Measurements from ENCODE around the gene ENC1. TPM values are rescaled to one million over a fixed set of nuclear protein-coding genes. Genes with fewer than 3 reads are reported as not detected.

ENC1 gene
- total and polyA plus RNA-seq, 2 of the 8 experiments (the other 6 are each of a cell fraction or from before 2014, with no cell fraction given) = 5.5 to 13.2 TPM

DNA sequence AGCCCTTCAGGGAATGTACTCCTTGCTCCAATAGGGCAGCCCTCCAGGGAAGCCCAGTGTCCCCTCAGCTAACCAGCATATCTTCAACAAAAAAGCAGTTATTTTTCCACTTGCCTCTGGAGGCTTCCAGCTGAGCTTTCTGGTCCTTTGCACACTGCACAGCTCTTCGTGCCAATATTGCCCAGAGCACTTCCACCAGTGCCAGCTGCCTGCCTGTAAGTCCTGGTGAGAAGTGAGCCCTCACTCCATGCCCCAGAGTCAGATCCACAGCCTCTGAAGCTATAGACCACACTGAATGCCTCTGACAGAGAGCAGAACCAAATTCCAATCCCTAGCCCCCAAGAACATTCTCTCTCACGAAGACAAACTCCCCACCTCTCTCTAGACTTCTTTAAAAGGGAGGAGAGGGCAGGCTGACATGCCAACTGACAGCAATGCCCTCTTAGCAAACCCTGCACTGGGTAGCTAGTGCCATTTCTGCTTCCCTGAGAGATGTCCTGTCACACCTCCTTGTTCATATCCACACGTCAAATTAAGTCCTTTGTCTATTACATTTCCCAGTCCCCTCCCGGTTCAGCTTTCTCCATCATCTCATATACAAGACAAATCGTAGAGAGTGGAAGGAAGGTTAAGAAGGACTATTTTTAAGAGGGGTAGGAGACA, 31.8 kb upstream of the ENC1 start:
- Histone ChIP-seq H4K20me1 (replicated peaks in 1 of 2; ENCODE audit: control insufficient read depth in 1 of 2, insufficient read depth in 2 of 2, low read length in 2 of 2) (no peaks in the 10 kb centered on the region), H3K14ac (ENCODE audit: insufficient read length) (no peak overlapping the region), H2AK5ac (ENCODE audit: low read depth, low read length) (no peak overlapping the region), H4K5ac (ENCODE audit: insufficient read length, low read depth, low read length) (no peak overlapping the region), H3K18ac (ENCODE audit: extremely low read depth, low read length) (no peak overlapping the region), H2AFZ (ENCODE audit: low read length) (no peak overlapping the region), H3K23me2 (ENCODE audit: low read depth, low read length) (no peaks in the 10 kb centered on the region; the same call in 1 of the 2 replicates), H3K4me1 (replicated peaks in 1 of 4; ENCODE audit: control insufficient read depth in 3 of 4, insufficient read depth in 4 of 4, low read length in 3 of 4) (peaks cover 0 to 6% (median 4%) of the 10 kb centered on the region in 4 experiments; a peak in 5 of 7 replicates), H2BK12ac (ENCODE audit: low read depth, low read length) (no peak overlapping the region), H3K23ac (ENCODE audit: insufficient read length) (no peak overlapping the region), H3K27ac (ENCODE audit: low read depth, low read length) (no peak overlapping the region), H3K36me3 (ENCODE audit: control insufficient read depth in 2 of 4, insufficient read depth in 4 of 4, low read length in 3 of 4) (no peaks in the 10 kb centered on the region), H3K56ac (replicated peaks; ENCODE audit: insufficient read length, low read depth, low read length) (no peak overlapping the region), H3K4me2 (ENCODE audit: insufficient read depth in 1 of 2, low read depth in 2 of 2, low read length in 2 of 2) (no peak overlapping the region), H3K4ac (replicated peaks; ENCODE audit: insufficient read length, low read depth, low read length) (no peak overlapping the region), H4K91ac (replicated peaks; ENCODE audit: insufficient read length, low read length) (no peak overlapping the region), H2BK15ac (ENCODE audit: low read length) (no peak overlapping the region), H2BK5ac (ENCODE audit: low read depth, low read length) (no peak overlapping the region), H3K79me1 (ENCODE audit: low read depth, low read length) (no peaks in the 10 kb centered on the region), H3K4me3 (ENCODE audit: extremely low read depth in 1 of 4, insufficient read depth in 2 of 4, low read depth in 3 of 4, low read length in 4 of 4) (no peak overlapping the region), H3K79me2 (ENCODE audit: control insufficient read depth in 1 of 2, insufficient read depth in 2 of 2, low read length in 2 of 2) (no peaks in the 10 kb centered on the region), H2BK20ac (ENCODE audit: low read length) (no peak overlapping the region), H3K9me3 (ENCODE audit: insufficient read depth in 2 of 2, low read depth in 1 of 2, low read length in 1 of 2) (no peaks in the 10 kb centered on the region), H4K8ac (ENCODE audit: extremely low read depth, insufficient read depth, low read length) (no peak overlapping the region), H3K27me3 (replicated peaks in 1 of 4; ENCODE audit: control insufficient read depth in 3 of 4, extremely low read depth in 1 of 4, insufficient read depth in 3 of 4, low read length in 3 of 4) (no peaks in the 10 kb centered on the region), H2BK120ac (replicated peaks; ENCODE audit: low read depth, low read length) (no peak overlapping the region), H3K9ac (replicated peaks in 1 of 4; ENCODE audit: extremely low read depth in 1 of 4, low read depth in 3 of 4, low read length in 3 of 4) (no peak overlapping the region)
- 74% methylated on average over 5 of the region's 5 CpGs; no CpG with 5 or more reads in 1 of the 2 experiments for WGBS, 2 experiments (ENCODE audit: extremely low coverage in 1 of 2, insufficient coverage in 1 of 2, insufficient read length in 1 of 2, insufficient replicate concordance in 2 of 2, low coverage in 1 of 2, low lambda C conversion rate in 2 of 2, missing lambda C conversion rate in 1 of 2)
- CTCF ChIA-PET (ENCODE audit: partially characterized antibody) = interaction anchor here (0.7 to 2.3 kb wide), 15 partner anchors 8 to 878 kb away, joined by 3 to 19 read pairs (median 4); partner anchors contain the start of genes GFM2 and NSA2
- DNase-seq (ENCODE audit: low read depth in 1 of 2, low spot score in 2 of 2) (no peak), FAIRE-seq (no peak)
- POLR2A ChIA-PET (ENCODE audit: partially characterized antibody) = no interaction called here
- TF ChIP-seq SIRT6 (IDR thresholded peaks at IDR 0.05; ENCODE audit: low read length) = no peak
- no peak for TF ChIP-seq POU5F1 (IDR thresholded peaks at IDR 0.05; ENCODE audit: low read depth, low read length)
- TF ChIP-seq MAFK (IDR thresholded peaks at IDR 0.05; ENCODE audit: low read depth, low read length) = no peak
- no peak for TF ChIP-seq SP2 (IDR thresholded peaks at IDR 0.05; ENCODE audit: low read length)
- TF ChIP-seq SIX5 (IDR thresholded peaks at IDR 0.05; ENCODE audit: low read depth, low read length) = no peak
- no peak for TF ChIP-seq SP1 (IDR thresholded peaks at IDR 0.05; ENCODE audit: low read depth, low read length)
- TF ChIP-seq, protein P1, sequence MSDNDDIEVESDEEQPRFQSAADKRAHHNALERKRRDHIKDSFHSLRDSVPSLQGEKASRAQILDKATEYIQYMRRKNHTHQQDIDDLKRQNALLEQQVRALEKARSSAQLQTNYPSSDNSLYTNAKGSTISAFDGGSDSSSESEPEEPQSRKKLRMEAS (IDR thresholded peaks at IDR 0.05) = no peak
- TF ChIP-seq SRF (IDR thresholded peaks at IDR 0.05; ENCODE audit: low read depth, low read length) = no peak
- TF ChIP-seq FOSL1 (IDR thresholded peaks at IDR 0.05; ENCODE audit: insufficient read depth, low read depth, low read length) = no peak
- no peak for TF ChIP-seq ASH2L (IDR thresholded peaks at IDR 0.05; ENCODE audit: low read length)
- TF ChIP-seq GTF2F1 (IDR thresholded peaks at IDR 0.05; ENCODE audit: borderline replicate concordance, low read depth, low read length) = no peak
- TF ChIP-seq KDM4A (IDR thresholded peaks at IDR 0.05; ENCODE audit: low read depth, low read length, severe bottlenecking) = no peak
- TF ChIP-seq TAF7 (optimal IDR thresholded peaks at IDR 0.05; ENCODE audit: borderline replicate concordance, low read depth, low read length) = no peak
- TF ChIP-seq JUND (IDR thresholded peaks at IDR 0.05; ENCODE audit: low read length) = no peak
